ENCODE results near the gene IQCH.

Gene IQCH

DNA sequence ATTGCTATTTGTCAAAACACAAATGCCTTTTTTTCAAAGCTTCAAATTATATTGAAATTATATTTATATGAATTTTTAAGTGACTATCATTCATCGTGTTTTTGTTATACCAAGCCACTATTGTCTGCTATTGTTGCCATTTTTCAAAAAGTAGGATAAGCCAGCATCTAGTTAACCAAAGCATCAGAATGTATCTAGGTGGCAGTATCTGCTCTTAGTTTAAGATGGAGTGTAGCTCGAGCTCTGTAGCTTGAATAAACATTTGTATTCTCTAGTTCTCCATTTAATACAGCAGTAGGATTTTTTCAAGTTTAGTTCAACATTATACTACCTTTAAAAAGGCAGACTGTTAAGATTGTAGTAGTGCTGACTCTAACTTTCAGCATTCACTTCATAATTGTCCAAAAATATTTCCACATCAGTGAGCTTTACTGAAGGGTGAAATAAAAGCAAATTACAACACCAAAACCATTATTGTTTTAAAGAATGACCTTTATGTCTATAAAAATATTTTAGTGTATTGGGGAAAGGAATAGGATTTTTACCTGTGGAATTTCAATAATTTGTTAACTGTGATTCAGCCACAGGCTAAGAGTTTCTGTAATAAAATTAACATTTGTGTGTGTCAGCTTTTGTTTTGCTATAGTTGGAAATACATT lies 246.7 kb downstream of the IQCH start:
- TF ChIP-seq, protein P1, sequence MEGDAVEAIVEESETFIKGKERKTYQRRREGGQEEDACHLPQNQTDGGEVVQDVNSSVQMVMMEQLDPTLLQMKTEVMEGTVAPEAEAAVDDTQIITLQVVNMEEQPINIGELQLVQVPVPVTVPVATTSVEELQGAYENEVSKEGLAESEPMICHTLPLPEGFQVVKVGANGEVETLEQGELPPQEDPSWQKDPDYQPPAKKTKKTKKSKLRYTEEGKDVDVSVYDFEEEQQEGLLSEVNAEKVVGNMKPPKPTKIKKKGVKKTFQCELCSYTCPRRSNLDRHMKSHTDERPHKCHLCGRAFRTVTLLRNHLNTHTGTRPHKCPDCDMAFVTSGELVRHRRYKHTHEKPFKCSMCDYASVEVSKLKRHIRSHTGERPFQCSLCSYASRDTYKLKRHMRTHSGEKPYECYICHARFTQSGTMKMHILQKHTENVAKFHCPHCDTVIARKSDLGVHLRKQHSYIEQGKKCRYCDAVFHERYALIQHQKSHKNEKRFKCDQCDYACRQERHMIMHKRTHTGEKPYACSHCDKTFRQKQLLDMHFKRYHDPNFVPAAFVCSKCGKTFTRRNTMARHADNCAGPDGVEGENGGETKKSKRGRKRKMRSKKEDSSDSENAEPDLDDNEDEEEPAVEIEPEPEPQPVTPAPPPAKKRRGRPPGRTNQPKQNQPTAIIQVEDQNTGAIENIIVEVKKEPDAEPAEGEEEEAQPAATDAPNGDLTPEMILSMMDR (IDR thresholded peaks at IDR 0.05; ENCODE audit: insufficient read depth, low read length, missing control alignments): peak; percentile 43
- H3K4me3 ChIP-seq (ENCODE audit: low read depth, low read length): no peak overlapping the region
- DNase-seq (ENCODE audit: low read depth, low spot score): no peak
- POLR2A ChIA-PET: no interaction called here
- CTCF ChIA-PET: interaction anchor here (1.2 to 3.7 kb wide), 11 partner anchors 10 to 344 kb away, joined by 3 to 57 read pairs (median 6); partner anchors contain the start of gene RNU6-1

DNA sequence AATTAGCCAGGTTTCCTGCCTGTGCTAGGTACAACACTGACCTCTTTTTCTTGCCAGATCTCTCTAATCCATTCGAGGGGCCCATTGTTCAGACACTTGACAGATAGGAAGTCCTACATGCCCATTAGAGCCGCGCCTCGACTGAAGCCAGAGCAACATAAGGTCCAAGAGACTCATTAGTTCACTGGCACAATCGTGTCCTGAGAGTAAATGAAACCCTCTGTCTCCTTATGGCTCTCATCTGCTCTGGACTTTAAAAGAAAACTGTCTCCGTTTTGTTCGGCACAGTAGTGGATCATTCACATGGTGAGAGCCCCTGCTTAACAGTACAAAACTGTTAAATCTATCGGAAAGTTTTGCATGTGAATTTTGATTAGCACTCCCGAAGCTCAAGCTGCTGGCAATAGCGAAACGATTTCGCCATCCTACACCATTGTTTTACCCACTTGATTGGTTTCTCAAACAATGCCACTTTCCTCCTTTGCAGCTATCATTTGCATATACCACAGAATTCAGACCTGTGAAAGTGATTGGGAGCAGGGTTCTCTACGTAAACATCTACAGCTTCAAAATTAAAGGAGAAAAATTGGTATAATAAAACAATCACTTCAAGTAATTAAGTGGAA lies 247.4 kb downstream of the IQCH start:
- DNase-seq (ENCODE audit: low read depth, low spot score): no peak
- POLR2A ChIA-PET: no interaction called here
- CTCF ChIA-PET: interaction anchor here (1.2 to 3.7 kb wide), 11 partner anchors 9 to 343 kb away, joined by 3 to 57 read pairs (median 6); partner anchors contain the start of gene RNU6-1
- TF ChIP-seq, protein P1 (IDR thresholded peaks at IDR 0.05; ENCODE audit: insufficient read depth, low read length, missing control alignments): no peak
- H3K4me3 ChIP-seq (ENCODE audit: low read depth, low read length): no peak overlapping the region

DNA sequence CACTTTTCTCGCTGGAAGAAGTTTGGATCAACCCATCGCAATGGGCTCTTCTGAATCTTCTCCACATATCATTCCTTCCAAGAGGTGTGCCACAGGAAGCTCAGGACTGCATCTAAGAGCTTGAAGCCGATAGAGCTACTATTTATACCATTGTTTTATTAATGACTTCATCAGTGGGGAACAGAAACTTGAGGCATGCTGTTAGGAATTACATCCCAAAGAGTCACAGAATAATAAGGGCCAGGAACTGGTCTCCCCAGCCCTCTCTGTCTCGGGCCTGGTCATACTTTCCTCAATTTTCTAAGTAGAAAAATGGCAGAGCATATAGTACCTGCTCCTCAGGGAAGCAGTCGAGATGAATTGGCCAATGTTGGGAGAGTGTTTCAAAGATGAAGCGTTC lies 249.5 kb downstream of the IQCH start:
- no peak for DNase-seq (ENCODE audit: low read depth, low spot score)
- H3K4me3 ChIP-seq (ENCODE audit: low read depth, low read length): no peak overlapping the region
- POLR2A ChIA-PET: no interaction called here
- CTCF ChIA-PET: interaction anchor here (0.9 to 3.7 kb wide), 6 partner anchors 35 to 333 kb away, joined by 3 to 57 read pairs (median 4); partner anchors contain the start of genes MAP2K5 and RNU6-1
- TF ChIP-seq, protein P1 (IDR thresholded peaks at IDR 0.05; ENCODE audit: insufficient read depth, low read length, missing control alignments): no peak

DNA sequence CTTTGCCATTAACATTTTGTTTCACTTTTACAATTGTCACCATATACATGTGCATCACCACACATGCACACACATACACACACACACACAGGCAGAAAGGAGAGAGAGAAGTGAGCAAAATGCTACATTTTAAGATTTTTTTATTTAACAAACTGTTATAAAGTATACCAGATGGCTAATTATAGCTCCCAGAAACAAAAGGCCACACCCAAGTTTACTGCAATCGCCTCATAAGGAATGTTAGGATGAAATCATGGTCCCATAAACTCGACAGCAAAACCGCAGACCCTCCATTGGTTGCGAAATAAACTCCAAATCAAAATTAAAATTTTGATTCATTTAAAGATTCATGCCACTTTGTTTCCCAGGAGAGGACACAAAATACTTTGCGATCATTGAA lies 250.2 kb downstream of the IQCH start:
- POLR2A ChIA-PET: no interaction called here

DNA sequence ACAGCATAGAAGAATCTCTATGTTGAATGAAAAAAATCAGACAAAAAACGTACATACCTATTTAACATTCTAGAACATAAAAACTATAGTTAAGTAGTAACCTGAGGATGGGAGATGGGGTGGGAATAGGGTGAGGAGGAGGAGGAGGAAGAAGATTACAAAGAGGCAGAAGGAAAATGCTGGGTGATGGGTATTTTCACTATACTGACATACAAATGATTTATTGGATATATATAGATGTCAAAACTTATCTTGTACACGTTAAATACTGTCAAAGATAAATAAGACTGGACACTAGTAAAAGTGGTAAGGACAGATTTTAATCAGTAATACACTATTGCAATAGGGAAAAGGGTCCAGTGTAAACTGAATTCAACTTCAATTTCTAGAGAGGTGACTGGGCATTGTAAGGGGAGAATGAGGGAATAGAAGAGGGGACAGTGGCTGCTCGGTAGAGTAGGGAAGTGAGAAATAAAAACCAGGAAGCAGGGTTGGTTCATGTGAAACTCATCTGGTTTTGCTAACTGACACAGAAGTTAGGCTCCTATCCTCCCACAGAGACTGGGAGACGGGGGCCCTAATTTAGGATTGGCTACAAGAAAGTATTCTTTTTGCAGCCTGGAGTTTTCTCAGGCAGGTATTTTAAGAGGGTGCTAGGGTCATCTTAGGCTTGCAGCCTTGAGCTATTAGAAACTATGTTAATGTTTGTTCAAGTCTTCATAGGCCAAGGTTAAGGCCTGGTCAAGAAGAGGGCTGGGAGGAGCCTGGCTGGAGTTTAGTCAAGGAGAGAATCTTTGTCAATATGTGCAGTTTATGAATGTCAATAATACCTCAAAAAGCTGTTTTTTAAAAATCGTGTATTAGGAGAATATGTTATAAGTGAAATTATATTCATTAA lies 251.3 kb downstream of the IQCH start:
- TF ChIP-seq, protein P1 (IDR thresholded peaks at IDR 0.05; ENCODE audit: insufficient read depth, low read length, missing control alignments): no peak
- POLR2A ChIA-PET: interaction anchor here (0.5 kb wide), 1 partner anchor 21 kb away, joined by 3 read pairs; no protein-coding TSS in a partner anchor
- no peak overlapping the region for H3K4me3 ChIP-seq (ENCODE audit: low read depth, low read length)
- no peak for DNase-seq (ENCODE audit: low read depth, low spot score)
- CTCF ChIA-PET: interaction anchor here (1.3 kb wide), 1 partner anchor 330 kb away, joined by 4 read pairs; no protein-coding TSS in a partner anchor

More for the DNA sequence above, 250.2 kb downstream of the IQCH start:
- TF ChIP-seq, protein P1 (IDR thresholded peaks at IDR 0.05; ENCODE audit: insufficient read depth, low read length, missing control alignments): no peak
- no peak overlapping the region for H3K4me3 ChIP-seq (ENCODE audit: low read depth, low read length)
- DNase-seq (ENCODE audit: low read depth, low spot score): no peak
- CTCF ChIA-PET: interaction anchor here (0.9 to 1.4 kb wide), 3 partner anchors 38 to 331 kb away, joined by 3 to 4 read pairs (median 3); partner anchors contain the start of gene MAP2K5
